HG03095 (cell line): Measurements from ENCODE around the gene TANK.
A peak's percentile ranks its signal among the peaks of the same experiment; 100 is the strongest.
"Not testable (repeated sequence)": the region's sequence is repeated elsewhere in the genome, so short reads cannot be mapped to it uniquely, and the experiment has no call there.

ENCODE experiments used
- ATAC-seq: cut with Tn5 transposase; IDR thresholded peaks from one replicate; pipeline ENCODE4 v1.9.1; 2021; ENCODE audit warnings: moderate library complexity; ENCODE audit not compliant: unreplicated experiment

TANK gene

GRCh38 chr2:161257123-161257952, 97.1 kb downstream of the TANK start:
- no peak for ATAC-seq

- no peak for ATAC-seq
These were observed 105.6 kb downstream of the TANK start for GRCh38 chr2:161265874-161266273.

GRCh38 chr2:161269111-161269510, 108.9 kb downstream of the TANK start:
- no peak for ATAC-seq

- peak; percentile 80 for ATAC-seq
These were observed 113.0 kb downstream of the TANK start for GRCh38 chr2:161273038-161273760.

GRCh38 chr2:161278564-161279229, 118.5 kb downstream of the TANK start:
- ATAC-seq = not testable (repeated sequence)

- ATAC-seq = not testable (repeated sequence)
These were observed 119.1 kb downstream of the TANK start for GRCh38 chr2:161279230-161279815.

GRCh38 chr2:161280906-161281323, 120.7 kb downstream of the TANK start:
- not testable (repeated sequence) for ATAC-seq

- ATAC-seq = not testable (repeated sequence)
These were observed 121.5 kb downstream of the TANK start for GRCh38 chr2:161281615-161282310.

- not testable (repeated sequence) for ATAC-seq
These were observed 122.0 kb downstream of the TANK start for GRCh38 chr2:161282311-161282644.

- ATAC-seq = no peak
These were observed 123.7 kb downstream of the TANK start for GRCh38 chr2:161283926-161284325.
